ENCODE measurements around the gene PAWR.
"Not testable (repeated sequence)": the region's sequence is repeated elsewhere in the genome, so short reads cannot be mapped to it uniquely, and the experiment has no call there.

Gene PAWR

GRCh38 chr12:79549531-79550271, 141.1 kb downstream of the PAWR start:
- no peak for DNase-seq (ENCODE audit: low read depth)

- DNase-seq (ENCODE audit: low read depth): no peak
These were observed 142.2 kb downstream of the PAWR start for GRCh38 chr12:79548610-79548924.

DNA sequence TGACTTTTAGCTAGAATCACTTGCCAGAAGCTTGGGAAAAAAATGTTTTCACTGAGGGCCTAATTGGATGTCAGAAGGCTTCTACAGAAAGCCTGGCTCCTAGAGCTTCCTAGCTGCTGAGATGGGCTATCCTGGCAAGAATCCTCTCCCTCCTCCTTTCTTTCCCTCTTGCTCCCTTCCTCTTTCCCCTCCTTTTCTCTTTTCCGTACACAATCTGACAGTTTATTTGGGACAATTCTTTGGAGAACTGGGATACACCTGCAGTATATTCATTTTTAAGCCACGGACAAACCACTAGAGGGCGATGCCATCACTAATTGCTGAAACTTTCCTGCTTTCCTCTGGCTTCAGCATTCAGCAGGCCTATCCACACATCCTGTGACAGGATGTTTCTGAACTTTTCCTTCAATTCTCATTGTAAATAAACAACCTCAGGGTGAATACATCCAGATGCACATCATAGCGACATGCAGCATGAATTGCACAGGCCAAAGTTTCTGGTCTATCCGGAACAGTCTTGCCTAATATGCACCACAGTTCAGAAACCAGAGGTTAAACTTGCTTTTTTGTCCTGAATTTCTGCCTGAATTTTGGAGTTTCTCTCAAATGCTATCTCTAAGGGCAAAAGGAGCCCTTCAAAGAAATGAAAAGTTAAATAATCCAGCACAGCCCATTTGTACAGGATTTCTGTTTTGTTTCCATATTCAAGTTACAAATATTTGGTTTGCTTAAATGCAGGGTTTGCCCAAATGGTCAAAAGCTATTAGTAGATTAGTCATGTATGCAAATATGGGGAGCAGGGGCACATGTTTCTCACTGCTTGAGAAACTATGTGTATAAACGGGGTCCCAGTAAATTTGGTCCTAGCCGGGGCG, 142.8 kb downstream of the PAWR start:
- no peak for DNase-seq (ENCODE audit: low read depth)

DNA sequence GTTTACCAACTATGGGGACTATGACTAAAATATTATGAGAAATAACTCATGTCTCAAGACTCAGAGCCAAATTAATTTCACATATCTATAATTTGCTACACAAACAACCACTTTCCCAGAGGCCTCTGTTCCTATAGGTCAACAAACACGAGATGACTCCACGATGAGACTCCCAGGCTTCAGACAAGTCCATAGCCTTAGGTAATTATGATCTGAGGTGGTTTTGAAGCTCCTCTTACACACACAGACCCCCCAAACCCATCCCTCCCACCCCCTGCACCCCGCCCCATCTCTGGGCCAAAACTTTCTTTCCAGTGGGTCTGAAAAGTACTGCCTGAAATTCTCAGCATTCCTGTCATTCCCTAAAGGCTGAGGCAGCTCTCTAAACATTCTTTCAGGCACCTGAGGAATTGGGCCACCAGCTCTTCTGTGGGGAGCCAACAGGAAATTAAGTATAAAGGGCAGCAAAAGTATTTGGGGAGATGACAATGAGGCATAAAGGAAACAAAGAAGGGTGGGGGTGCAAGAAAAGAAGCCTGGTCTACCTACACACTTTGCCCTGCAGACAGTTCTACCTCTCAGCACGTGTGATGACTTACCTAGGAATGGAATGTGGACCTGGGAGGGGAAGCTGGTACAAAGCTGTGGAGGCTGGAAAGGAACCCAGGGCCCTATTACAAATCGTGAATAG, 143.6 kb downstream of the PAWR start:
- DNase-seq (ENCODE audit: low read depth): no peak

- DNase-seq (ENCODE audit: low read depth): no peak
These were observed 144.2 kb downstream of the PAWR start for GRCh38 chr12:79546466-79547043.

- not testable (repeated sequence) for DNase-seq (ENCODE audit: low read depth)
These were observed 146.3 kb downstream of the PAWR start for GRCh38 chr12:79544439-79544838.

GRCh38 chr12:79537675-79538074, 153.1 kb downstream of the PAWR start:
- no peak for DNase-seq (ENCODE audit: low read depth)

DNA sequence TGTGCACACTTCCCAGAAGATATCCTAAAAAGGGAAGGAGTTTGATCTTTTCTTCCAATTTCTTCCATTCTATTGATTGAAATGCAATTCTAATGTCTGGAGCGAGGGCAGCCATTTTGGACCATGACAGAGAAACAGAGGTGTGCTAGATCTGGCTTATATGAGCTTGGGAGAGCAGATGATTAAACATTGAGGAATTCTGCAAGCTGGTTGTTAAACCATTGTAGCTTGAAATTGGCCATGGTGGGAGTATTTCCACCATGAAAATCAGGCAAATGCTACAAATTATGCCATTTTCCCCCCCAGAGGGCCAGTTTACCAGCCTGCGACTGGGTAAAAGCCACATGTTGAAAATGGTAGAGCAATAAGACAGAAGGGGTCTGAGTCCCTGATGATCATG, 155.0 kb downstream of the PAWR start:
- no peak for DNase-seq (ENCODE audit: low read depth)

Data from stimulated activated CD8-positive, alpha-beta memory T cell treated with anti-CD3 and anti-CD28 coated beads, Interleukin-15, amount 100 ng/mL, for 1 hour (primary cell).